ENCODE measurements around the gene ZNF469. TPM values are rescaled to one million over a fixed set of nuclear protein-coding genes. Genes with fewer than 3 reads are reported as not detected.

Gene ZNF469
- total RNA-seq, 2 donors from 2014 or later = 0.26 to 0.30 TPM

- H3K36me3 Mint-ChIP-seq (ENCODE audit: low read depth) = no peaks in the 10 kb centered on the region
- H3K4me1 Mint-ChIP-seq = no peaks in the 10 kb centered on the region
- H3K27me3 Mint-ChIP-seq = no peaks in the 10 kb centered on the region
- no peak overlapping the region for H3K27ac Mint-ChIP-seq
- no peaks in the 10 kb centered on the region for H3K9me3 Mint-ChIP-seq
- H3K4me3 Mint-ChIP-seq = no peak overlapping the region
- no peak for ATAC-seq (replicated peaks)
These were observed 37.0 kb downstream of the ZNF469 start for GRCh38 chr16:88419790-88420189.

- Mint-ChIP-seq H3K27ac (no peak overlapping the region), H3K36me3 (ENCODE audit: low read depth) (no peaks in the 10 kb centered on the region), H3K27me3 (no peaks in the 10 kb centered on the region), H3K4me3 (no peak overlapping the region), H3K9me3 (no peaks in the 10 kb centered on the region), H3K4me1 (no peaks in the 10 kb centered on the region)
- no peak for ATAC-seq (replicated peaks)
These were observed 37.7 kb downstream of the ZNF469 start for GRCh38 chr16:88420496-88420895.

- no peak overlapping the region for H3K4me3 Mint-ChIP-seq
- no peak overlapping the region for H3K27ac Mint-ChIP-seq
- no peaks in the 10 kb centered on the region for H3K36me3 Mint-ChIP-seq (ENCODE audit: low read depth)
- ATAC-seq (replicated peaks) = no peak
- no peaks in the 10 kb centered on the region for H3K27me3 Mint-ChIP-seq
- H3K4me1 Mint-ChIP-seq = no peaks in the 10 kb centered on the region
- no peaks in the 10 kb centered on the region for H3K9me3 Mint-ChIP-seq
These were observed 38.5 kb downstream of the ZNF469 start for GRCh38 chr16:88421301-88421700.

- no peak overlapping the region for H3K4me3 Mint-ChIP-seq
- no peaks in the 10 kb centered on the region for H3K4me1 Mint-ChIP-seq
- H3K36me3 Mint-ChIP-seq (ENCODE audit: low read depth) = no peaks in the 10 kb centered on the region
- ATAC-seq (replicated peaks) = no peak
- no peaks in the 10 kb centered on the region for H3K9me3 Mint-ChIP-seq
- H3K27me3 Mint-ChIP-seq = no peaks in the 10 kb centered on the region
- no peak overlapping the region for H3K27ac Mint-ChIP-seq
These were observed 39.2 kb downstream of the ZNF469 start for GRCh38 chr16:88421871-88422433.

GRCh38 chr16:88422733-88423447 lies 40.1 kb downstream of the ZNF469 start:
- H3K36me3 Mint-ChIP-seq (ENCODE audit: low read depth) = no peaks in the 10 kb centered on the region
- no peaks in the 10 kb centered on the region for H3K9me3 Mint-ChIP-seq
- H3K27me3 Mint-ChIP-seq = no peaks in the 10 kb centered on the region
- ATAC-seq (replicated peaks) = no peak
- no peak overlapping the region for H3K27ac Mint-ChIP-seq
- H3K4me3 Mint-ChIP-seq = no peak overlapping the region
- no peaks in the 10 kb centered on the region for H3K4me1 Mint-ChIP-seq

- Mint-ChIP-seq H3K4me1 (no peaks in the 10 kb centered on the region), H3K36me3 (ENCODE audit: low read depth) (no peaks in the 10 kb centered on the region), H3K4me3 (no peak overlapping the region), H3K27ac (no peak overlapping the region), H3K27me3 (no peaks in the 10 kb centered on the region), H3K9me3 (no peaks in the 10 kb centered on the region)
- no peak for ATAC-seq (replicated peaks)
These were observed 40.7 kb downstream of the ZNF469 start for GRCh38 chr16:88423448-88423850.

- H3K27me3 Mint-ChIP-seq = no peaks in the 10 kb centered on the region
- H3K4me3 Mint-ChIP-seq = no peak overlapping the region
- no peaks in the 10 kb centered on the region for H3K4me1 Mint-ChIP-seq
- no peak overlapping the region for H3K27ac Mint-ChIP-seq
- no peaks in the 10 kb centered on the region for H3K36me3 Mint-ChIP-seq (ENCODE audit: low read depth)
- no peak for ATAC-seq (replicated peaks)
- H3K9me3 Mint-ChIP-seq = no peaks in the 10 kb centered on the region
These were observed 42.0 kb downstream of the ZNF469 start for GRCh38 chr16:88424587-88425235.

- no peak overlapping the region for H3K4me3 Mint-ChIP-seq
- H3K9me3 Mint-ChIP-seq = no peaks in the 10 kb centered on the region
- no peaks in the 10 kb centered on the region for H3K27me3 Mint-ChIP-seq
- no peaks in the 10 kb centered on the region for H3K36me3 Mint-ChIP-seq (ENCODE audit: low read depth)
- no peaks in the 10 kb centered on the region for H3K4me1 Mint-ChIP-seq
- ATAC-seq (replicated peaks) = no peak
- H3K27ac Mint-ChIP-seq = no peak overlapping the region
These were observed 43.3 kb downstream of the ZNF469 start for GRCh38 chr16:88426018-88426417.

- no peaks in the 10 kb centered on the region for H3K4me1 Mint-ChIP-seq
- H3K27me3 Mint-ChIP-seq = no peaks in the 10 kb centered on the region
- no peak for ATAC-seq (replicated peaks)
- no peaks in the 10 kb centered on the region for H3K36me3 Mint-ChIP-seq (ENCODE audit: low read depth)
- H3K9me3 Mint-ChIP-seq = no peaks in the 10 kb centered on the region
- no peak overlapping the region for H3K4me3 Mint-ChIP-seq
- no peak overlapping the region for H3K27ac Mint-ChIP-seq
These were observed 44.6 kb downstream of the ZNF469 start for GRCh38 chr16:88427376-88427775.

- Mint-ChIP-seq H3K27me3 (no peaks in the 10 kb centered on the region), H3K4me3 (no peak overlapping the region), H3K9me3 (no peaks in the 10 kb centered on the region), H3K36me3 (ENCODE audit: low read depth) (no peaks in the 10 kb centered on the region), H3K27ac (no peak overlapping the region), H3K4me1 (no peaks in the 10 kb centered on the region)
- ATAC-seq (replicated peaks) = no peak
These were observed 45.4 kb downstream of the ZNF469 start for GRCh38 chr16:88428156-88428555.

GRCh38 chr16:88428616-88429386 lies 46.0 kb downstream of the ZNF469 start:
- Mint-ChIP-seq H3K36me3 (ENCODE audit: low read depth) (no peaks in the 10 kb centered on the region), H3K9me3 (no peaks in the 10 kb centered on the region), H3K4me3 (no peak overlapping the region), H3K4me1 (no peaks in the 10 kb centered on the region), H3K27ac (no peak overlapping the region), H3K27me3 (no peaks in the 10 kb centered on the region)
- no peak for ATAC-seq (replicated peaks)

- Mint-ChIP-seq H3K4me1 (no peaks in the 10 kb centered on the region), H3K36me3 (ENCODE audit: low read depth) (no peaks in the 10 kb centered on the region), H3K4me3 (peak overlapping the region; percentile 47), H3K27ac (no peak overlapping the region), H3K27me3 (no peaks in the 10 kb centered on the region), H3K9me3 (no peaks in the 10 kb centered on the region)
- ATAC-seq (replicated peaks) = no peak
These were observed 46.8 kb downstream of the ZNF469 start for GRCh38 chr16:88429387-88430184.

GRCh38 chr16:88430185-88430523 lies 47.4 kb downstream of the ZNF469 start:
- Mint-ChIP-seq H3K36me3 (ENCODE audit: low read depth) (no peaks in the 10 kb centered on the region), H3K9me3 (no peaks in the 10 kb centered on the region), H3K27ac (no peak overlapping the region), H3K27me3 (no peaks in the 10 kb centered on the region), H3K4me1 (no peaks in the 10 kb centered on the region), H3K4me3 (peak overlapping the region; percentile 47)
- peak; percentile 28 for ATAC-seq (replicated peaks)
